MCF 10A (cell line): ENCODE measurements around the gene RGS7. TPM values are rescaled to one million over a fixed set of nuclear protein-coding genes. Genes with fewer than 3 reads are reported as not detected.

ENCODE experiments used
- BruUV-seq: library from RNA; stranded (reverse); fragments of 400-500 nt; replicated peaks from 2 replicates; lab custom pipeline; 2021; lab: Mats Ljungman, UMichigan
- CTCF ChIA-PET: fragments of 300-600 bp; sonication (Branson Sonifier 250); formaldehyde crosslinking; extraction: SDS; loops from one replicate; lab custom pipeline; 2021; ENCODE audit warnings: antibody characterized with exemption, inconsistent platforms; lab: Yijun Ruan, JAX
- POLR2A ChIA-PET: fragments of 300-600, 350-650 bp; sonication (Branson Sonifier 250); formaldehyde crosslinking; extraction: SDS; loops from one replicate; lab custom pipeline; 2020; ENCODE audit warnings: antibody characterized with exemption, inconsistent platforms; lab: Yijun Ruan, JAX
- DNase-seq: peaks from one replicate; pipeline ENCODE4 v3.0.0-alpha.2; 2018; ENCODE audit not compliant: unreplicated experiment
- H3K27ac Mint-ChIP-seq: one replicate; pipeline ENCODE4 v1.8.0; 2022; ENCODE audit warnings: mild to moderate bottlenecking, low read depth, mixed read lengths; ENCODE audit not compliant: unreplicated experiment
- H3K27me3 Mint-ChIP-seq: one replicate; pipeline ENCODE4 v1.8.0; 2022; ENCODE audit warnings: mixed read lengths; ENCODE audit not compliant: insufficient read depth, unreplicated experiment
- H3K36me3 Mint-ChIP-seq: one replicate; pipeline ENCODE4 v1.8.0; 2022; ENCODE audit warnings: mild to moderate bottlenecking, moderate library complexity, mixed read lengths; ENCODE audit not compliant: insufficient read depth, unreplicated experiment
- H3K4me1 Mint-ChIP-seq: one replicate; pipeline ENCODE4 v1.8.0; 2022; ENCODE audit warnings: mixed read lengths; ENCODE audit not compliant: insufficient read depth, unreplicated experiment
- H3K4me3 Mint-ChIP-seq: one replicate; pipeline ENCODE4 v1.8.0; 2022; ENCODE audit warnings: mild to moderate bottlenecking, moderate library complexity, mixed read lengths; ENCODE audit not compliant: unreplicated experiment
- H3K9me3 Mint-ChIP-seq: one replicate; pipeline ENCODE4 v1.8.0; 2022; ENCODE audit warnings: mixed read lengths; ENCODE audit not compliant: unreplicated experiment
- intact Hi-C: fragments of 100-400 bp; cut with micrococcal nuclease; formaldehyde crosslinking; loops from 2 replicates; pipeline ENCODE4 v1.14.1; 2022
- total RNA-seq: library from RNA; stranded (reverse); gene quantifications from 2 replicates; pipeline ENCODE4 v1.2.3, GENCODE V29; 2022
- TF ChIP-seq, protein P1 (sequence below): fragments of 200-600 bp; IDR thresholded peaks from one replicate; pipeline ENCODE4 v1.8.0; 2022; ENCODE audit warnings: antibody characterized with exemption, mild to moderate bottlenecking; ENCODE audit not compliant: unreplicated experiment

Gene RGS7
- total RNA-seq, 1 experiment from 2014 or later = 0.42 TPM

GRCh38 chr1:241355311-241356010, 1.5 kb downstream of the RGS7 start:
- Mint-ChIP-seq H3K36me3 (no peaks in the 10 kb centered on the region), H3K27me3 (no peaks in the 10 kb centered on the region), H3K4me1 (no peaks in the 10 kb centered on the region), H3K4me3 (no peak overlapping the region), H3K9me3 (no peaks in the 10 kb centered on the region), H3K27ac (no peak overlapping the region)
- TF ChIP-seq, protein P1, sequence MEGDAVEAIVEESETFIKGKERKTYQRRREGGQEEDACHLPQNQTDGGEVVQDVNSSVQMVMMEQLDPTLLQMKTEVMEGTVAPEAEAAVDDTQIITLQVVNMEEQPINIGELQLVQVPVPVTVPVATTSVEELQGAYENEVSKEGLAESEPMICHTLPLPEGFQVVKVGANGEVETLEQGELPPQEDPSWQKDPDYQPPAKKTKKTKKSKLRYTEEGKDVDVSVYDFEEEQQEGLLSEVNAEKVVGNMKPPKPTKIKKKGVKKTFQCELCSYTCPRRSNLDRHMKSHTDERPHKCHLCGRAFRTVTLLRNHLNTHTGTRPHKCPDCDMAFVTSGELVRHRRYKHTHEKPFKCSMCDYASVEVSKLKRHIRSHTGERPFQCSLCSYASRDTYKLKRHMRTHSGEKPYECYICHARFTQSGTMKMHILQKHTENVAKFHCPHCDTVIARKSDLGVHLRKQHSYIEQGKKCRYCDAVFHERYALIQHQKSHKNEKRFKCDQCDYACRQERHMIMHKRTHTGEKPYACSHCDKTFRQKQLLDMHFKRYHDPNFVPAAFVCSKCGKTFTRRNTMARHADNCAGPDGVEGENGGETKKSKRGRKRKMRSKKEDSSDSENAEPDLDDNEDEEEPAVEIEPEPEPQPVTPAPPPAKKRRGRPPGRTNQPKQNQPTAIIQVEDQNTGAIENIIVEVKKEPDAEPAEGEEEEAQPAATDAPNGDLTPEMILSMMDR = no peak
- CTCF ChIA-PET = no interaction called here
- no peak for DNase-seq
- no TSS peak for BruUV-seq
- intact Hi-C loops = no loop called here
- POLR2A ChIA-PET = interaction anchor here (1.1 kb wide), 1 partner anchor 16 kb away, joined by 3 read pairs; no protein-coding TSS in a partner anchor

GRCh38 chr1:241352401-241352800, 4.6 kb downstream of the RGS7 start:
- H3K4me1 Mint-ChIP-seq = no peaks in the 10 kb centered on the region
- no peaks in the 10 kb centered on the region for H3K36me3 Mint-ChIP-seq
- no TSS peak for BruUV-seq
- ChIA-PET POLR2A (no interaction called here), CTCF (no interaction called here)
- no peaks in the 10 kb centered on the region for H3K27me3 Mint-ChIP-seq
- peak; percentile 36 for DNase-seq
- H3K9me3 Mint-ChIP-seq = no peaks in the 10 kb centered on the region
- TF ChIP-seq, protein P1 = no peak
- no peak overlapping the region for H3K27ac Mint-ChIP-seq
- H3K4me3 Mint-ChIP-seq = no peak overlapping the region
- intact Hi-C loops = no loop called here

DNA sequence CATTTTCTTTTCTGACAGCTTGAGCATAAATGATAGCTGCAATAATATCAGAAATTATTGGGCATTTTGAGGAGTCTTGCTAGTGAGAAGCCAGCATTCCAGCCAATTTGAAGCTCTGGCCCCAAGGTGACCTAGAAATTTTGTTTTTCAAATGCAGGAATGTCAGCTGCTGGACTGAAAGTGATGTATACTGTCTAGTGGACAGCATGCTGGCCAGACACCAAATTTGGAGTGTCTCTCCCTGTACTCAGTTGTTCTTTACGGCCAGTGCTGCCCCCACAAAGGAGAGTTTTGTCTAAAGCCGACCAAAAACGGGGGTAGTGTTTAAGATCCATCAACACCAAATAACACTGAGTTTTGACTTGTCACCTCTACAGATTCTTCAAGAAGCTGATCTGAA, 5.2 kb downstream of the RGS7 start:
- TF ChIP-seq, protein P1 = no peak
- DNase-seq = no peak
- Mint-ChIP-seq H3K4me3 (no peak overlapping the region), H3K27ac (no peak overlapping the region), H3K9me3 (no peaks in the 10 kb centered on the region), H3K27me3 (no peaks in the 10 kb centered on the region), H3K4me1 (no peaks in the 10 kb centered on the region), H3K36me3 (no peaks in the 10 kb centered on the region)
- ChIA-PET CTCF (interaction anchor here (0.6 kb wide), 1 partner anchor 1135 kb away, joined by 3 read pairs; no protein-coding TSS in a partner anchor), POLR2A (no interaction called here)
- intact Hi-C loops = no loop called here
- no TSS peak for BruUV-seq

- Mint-ChIP-seq H3K4me1 (no peaks in the 10 kb centered on the region), H3K36me3 (no peaks in the 10 kb centered on the region), H3K27ac (no peak overlapping the region), H3K4me3 (no peak overlapping the region), H3K27me3 (no peaks in the 10 kb centered on the region), H3K9me3 (no peaks in the 10 kb centered on the region)
- intact Hi-C loops = no loop called here
- no TSS peak for BruUV-seq
- POLR2A ChIA-PET = no interaction called here
- CTCF ChIA-PET = interaction anchor here (0.5 to 0.6 kb wide), 2 partner anchors 62 to 1110 kb away, joined by 3 to 4 read pairs; no protein-coding TSS in a partner anchor
- no peak for DNase-seq
- TF ChIP-seq, protein P1 = no peak
Measured at GRCh38 chr1:241343956-241344355, 13.0 kb downstream of the RGS7 start.
